ENCODE measurements around the gene CHD9NB.

CHD9NB gene

DNA sequence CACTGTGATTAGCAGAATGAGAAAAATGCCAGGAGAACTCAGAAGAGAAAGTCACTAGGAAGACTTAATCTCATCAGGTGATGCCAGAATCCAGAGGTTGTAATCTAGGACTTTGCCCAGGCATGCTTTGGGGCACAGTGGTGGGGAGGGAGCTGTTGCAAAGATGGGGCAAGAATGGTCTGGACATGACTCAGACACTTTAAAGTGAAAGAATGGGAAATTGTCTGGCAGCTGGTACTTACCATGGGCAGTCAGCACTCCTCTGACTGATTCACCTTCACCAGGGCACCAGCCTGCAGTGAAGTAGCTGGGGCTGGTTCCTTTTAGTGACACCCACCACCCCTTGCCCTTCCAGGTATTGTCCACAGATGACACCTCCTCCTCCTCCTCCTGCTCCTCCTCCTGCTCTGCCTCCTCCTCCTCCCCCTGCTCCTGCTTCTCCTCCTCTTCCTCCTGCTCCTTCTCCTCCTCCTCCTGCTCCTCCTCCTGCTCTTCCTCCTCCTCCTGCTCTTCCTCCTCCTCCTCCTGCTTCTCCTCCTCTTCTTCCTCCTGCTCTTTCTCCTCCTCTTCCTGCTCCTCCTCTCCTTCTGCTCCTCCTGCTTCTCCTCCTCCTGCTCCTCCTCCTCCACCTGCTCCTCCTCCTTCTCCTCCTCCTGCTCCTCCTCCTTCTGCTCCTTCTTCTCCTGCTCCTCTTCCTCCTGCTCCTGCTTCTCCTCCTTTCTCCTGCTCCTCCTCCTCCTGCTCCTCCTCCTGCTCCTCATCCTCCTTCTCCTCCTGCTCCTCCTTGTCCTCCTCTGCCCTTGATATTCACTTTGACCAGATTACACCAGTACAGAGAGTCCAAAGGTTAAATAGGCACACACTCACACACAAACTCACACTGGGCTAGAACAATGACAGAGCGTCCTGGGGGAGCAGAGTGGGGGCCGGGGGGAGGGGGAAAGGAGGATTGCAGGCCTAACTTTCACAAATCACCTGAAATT, at the start of gene CHD9NB:
Gene CHD9NB, minus strand, starts transcription at position 379 of the 983 bp plus-strand sequence. CDS start 8,739 bp downstream, outside the sequence.
- H3K9me3 ChIP-seq (ENCODE audit: control insufficient read depth, insufficient read depth, low read length) = no peaks in the 10 kb centered on the region
- no peaks in the 10 kb centered on the region for H3K27me3 ChIP-seq (ENCODE audit: control insufficient read depth, insufficient read depth, low read length)
- no peak within 1 kb of the TSS for H3K27ac ChIP-seq (ENCODE audit: low read length)
- no CpG with 5 or more reads among the region's 2 CpGs for WGBS (ENCODE audit: insufficient coverage, insufficient read length)
- H3K36me3 ChIP-seq (ENCODE audit: control insufficient read depth, insufficient read depth, low read length) = no peaks in the 10 kb centered on the region
- no peak within 1 kb of the TSS for H3K4me3 ChIP-seq (ENCODE audit: low read length)
- H3K4me1 ChIP-seq (ENCODE audit: control insufficient read depth, insufficient read depth, low read length) = peaks cover 1% of the 10 kb centered on the region; the same call in 1 of the 2 replicates
- DNase-seq (ENCODE audit: low read depth, low spot score) = no peak

- H3K27ac ChIP-seq (ENCODE audit: low read length) = no peak overlapping the region
These were observed 48.2 kb upstream of the CHD9NB start for GRCh38 chr16:53100889-53101288.

GRCh38 chr16:53100131-53100748, 47.5 kb upstream of the CHD9NB start:
- WGBS (ENCODE audit: insufficient coverage, insufficient read length) = no CpG with 5 or more reads among the region's 9 CpGs
- Histone ChIP-seq H3K4me3 (ENCODE audit: low read length) (no peak overlapping the region; the same call in 1 of the 2 replicates), H3K4me1 (ENCODE audit: control insufficient read depth, insufficient read depth, low read length) (peaks cover 5% of the 10 kb centered on the region; the same call in 1 of the 2 replicates), H3K27me3 (ENCODE audit: control insufficient read depth, insufficient read depth, low read length) (no peaks in the 10 kb centered on the region), H3K9me3 (ENCODE audit: control insufficient read depth, insufficient read depth, low read length) (no peaks in the 10 kb centered on the region), H3K27ac (ENCODE audit: low read length) (no peak overlapping the region), H3K36me3 (ENCODE audit: control insufficient read depth, insufficient read depth, low read length) (no peaks in the 10 kb centered on the region)
- DNase-seq (ENCODE audit: low read depth, low spot score) = no peak

More at GRCh38 chr16:53100889-53101288, 48.2 kb upstream of the CHD9NB start:
- WGBS (ENCODE audit: insufficient coverage, insufficient read length) = no CpG with 5 or more reads among the region's 1 CpG
- H3K4me1 ChIP-seq (ENCODE audit: control insufficient read depth, insufficient read depth, low read length) = peaks cover 5% of the 10 kb centered on the region; the same call in 1 of the 2 replicates
- no peak for DNase-seq (ENCODE audit: low read depth, low spot score)
- no peaks in the 10 kb centered on the region for H3K27me3 ChIP-seq (ENCODE audit: control insufficient read depth, insufficient read depth, low read length)
- H3K4me3 ChIP-seq (ENCODE audit: low read length) = no peak overlapping the region
- H3K36me3 ChIP-seq (ENCODE audit: control insufficient read depth, insufficient read depth, low read length) = no peaks in the 10 kb centered on the region
- H3K9me3 ChIP-seq (ENCODE audit: control insufficient read depth, insufficient read depth, low read length) = no peaks in the 10 kb centered on the region

DNA sequence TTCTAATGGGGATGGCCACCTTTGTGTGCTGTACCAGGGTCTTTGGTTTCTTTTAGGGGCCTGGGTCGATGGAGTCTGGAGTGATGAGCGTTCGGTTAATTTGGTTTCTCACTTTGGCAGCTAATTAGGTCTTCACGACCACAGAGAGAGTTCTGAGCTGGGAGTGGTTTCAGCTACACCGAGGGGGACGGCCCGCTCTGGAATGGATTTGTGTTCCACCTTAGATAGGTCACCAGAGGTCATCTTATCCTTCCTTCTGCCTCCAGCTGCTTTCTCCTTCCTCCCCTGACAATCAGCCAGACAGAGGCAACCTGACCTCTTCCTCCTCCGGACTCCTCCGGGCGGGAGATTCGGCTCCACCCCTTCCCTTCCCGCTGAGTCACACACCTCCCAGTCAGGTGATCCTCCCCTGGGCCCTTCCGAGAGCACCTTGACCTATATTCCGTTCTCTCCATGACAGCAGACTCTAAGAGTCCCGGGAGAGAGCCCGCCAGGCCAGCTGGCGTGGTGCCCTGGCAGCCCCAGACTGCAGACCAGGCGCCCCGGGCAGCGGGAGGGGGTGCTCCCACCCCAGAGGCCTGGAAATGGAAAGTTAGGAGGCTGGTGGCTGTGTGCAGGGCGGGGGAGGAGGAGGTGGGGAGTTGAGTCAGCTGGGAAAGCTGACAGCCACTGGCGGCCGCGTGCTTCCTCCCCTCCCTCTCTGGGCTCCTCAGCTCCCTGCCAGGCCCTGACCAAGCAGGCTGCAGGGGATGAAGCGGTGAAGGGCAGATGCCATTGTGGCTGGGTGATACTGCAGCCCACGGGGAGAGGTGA, 46.8 kb upstream of the CHD9NB start:
- no peaks in the 10 kb centered on the region for H3K27me3 ChIP-seq (ENCODE audit: control insufficient read depth, insufficient read depth, low read length)
- peak overlapping the region; percentile 50 for H3K27ac ChIP-seq (ENCODE audit: low read length)
- H3K4me1 ChIP-seq (ENCODE audit: control insufficient read depth, insufficient read depth, low read length) = peaks cover 5% of the 10 kb centered on the region; the same call in 1 of the 2 replicates
- H3K36me3 ChIP-seq (ENCODE audit: control insufficient read depth, insufficient read depth, low read length) = no peaks in the 10 kb centered on the region
- no peaks in the 10 kb centered on the region for H3K9me3 ChIP-seq (ENCODE audit: control insufficient read depth, insufficient read depth, low read length)
- no CpG with 5 or more reads among the region's 26 CpGs for WGBS (ENCODE audit: insufficient coverage, insufficient read length)
- peak overlapping the region; percentile 27; the same call in 1 of the 2 replicates for H3K4me3 ChIP-seq (ENCODE audit: low read length)
- peak; percentile 88 for DNase-seq (ENCODE audit: low read depth, low spot score)

- peaks cover 5% of the 10 kb centered on the region; the same call in 1 of the 2 replicates for H3K4me1 ChIP-seq (ENCODE audit: control insufficient read depth, insufficient read depth, low read length)
- H3K4me3 ChIP-seq (ENCODE audit: low read length) = no peak overlapping the region
- H3K27ac ChIP-seq (ENCODE audit: low read length) = peak overlapping the region; percentile 50
- no CpG with 5 or more reads among the region's 16 CpGs for WGBS (ENCODE audit: insufficient coverage, insufficient read length)
- no peak for DNase-seq (ENCODE audit: low read depth, low spot score)
- H3K27me3 ChIP-seq (ENCODE audit: control insufficient read depth, insufficient read depth, low read length) = no peaks in the 10 kb centered on the region
- no peaks in the 10 kb centered on the region for H3K9me3 ChIP-seq (ENCODE audit: control insufficient read depth, insufficient read depth, low read length)
- no peaks in the 10 kb centered on the region for H3K36me3 ChIP-seq (ENCODE audit: control insufficient read depth, insufficient read depth, low read length)
These were observed 46.0 kb upstream of the CHD9NB start for GRCh38 chr16:53098526-53099317.

DNA sequence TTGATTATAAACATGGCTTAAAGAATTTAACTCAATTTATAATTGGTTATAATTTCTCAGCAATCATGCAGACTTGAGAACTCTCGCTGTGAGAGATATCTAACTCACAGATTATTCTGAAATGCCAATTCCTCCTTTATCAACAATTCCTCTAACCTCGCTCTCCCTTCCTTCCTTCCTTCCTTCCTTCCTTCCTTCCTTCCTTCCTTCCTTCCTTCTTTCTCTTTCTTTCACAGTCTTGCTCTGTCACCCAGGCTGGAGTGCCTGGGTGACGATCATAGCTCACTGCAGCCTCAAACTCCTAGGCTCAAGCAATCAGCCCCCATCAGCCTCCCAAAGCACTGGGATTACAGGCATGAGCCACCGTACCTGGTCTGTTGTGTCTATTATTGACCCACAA, 44.5 kb upstream of the CHD9NB start:
- no peak overlapping the region for H3K27ac ChIP-seq (ENCODE audit: low read length)
- no peaks in the 10 kb centered on the region for H3K27me3 ChIP-seq (ENCODE audit: control insufficient read depth, insufficient read depth, low read length)
- no peaks in the 10 kb centered on the region for H3K36me3 ChIP-seq (ENCODE audit: control insufficient read depth, insufficient read depth, low read length)
- peaks cover 5% of the 10 kb centered on the region; the same call in 1 of the 2 replicates for H3K4me1 ChIP-seq (ENCODE audit: control insufficient read depth, insufficient read depth, low read length)
- H3K9me3 ChIP-seq (ENCODE audit: control insufficient read depth, insufficient read depth, low read length) = no peaks in the 10 kb centered on the region
- 100% methylated on average over 1 of the region's 4 CpGs for WGBS (ENCODE audit: insufficient coverage, insufficient read length)
- H3K4me3 ChIP-seq (ENCODE audit: low read length) = no peak overlapping the region
- no peak for DNase-seq (ENCODE audit: low read depth, low spot score)

GRCh38 chr16:53094013-53094630, 41.4 kb upstream of the CHD9NB start:
- Histone ChIP-seq H3K4me1 (ENCODE audit: control insufficient read depth, insufficient read depth, low read length) (peaks cover 12% of the 10 kb centered on the region), H3K9me3 (ENCODE audit: control insufficient read depth, insufficient read depth, low read length) (no peaks in the 10 kb centered on the region), H3K36me3 (ENCODE audit: control insufficient read depth, insufficient read depth, low read length) (no peaks in the 10 kb centered on the region), H3K27ac (ENCODE audit: low read length) (no peak overlapping the region), H3K4me3 (ENCODE audit: low read length) (no peak overlapping the region), H3K27me3 (ENCODE audit: control insufficient read depth, insufficient read depth, low read length) (no peaks in the 10 kb centered on the region)
- no CpG with 5 or more reads among the region's 10 CpGs for WGBS (ENCODE audit: insufficient coverage, insufficient read length)
- DNase-seq (ENCODE audit: low read depth, low spot score) = no peak

- no peak for DNase-seq (ENCODE audit: low read depth, low spot score)
- Histone ChIP-seq H3K36me3 (ENCODE audit: control insufficient read depth, insufficient read depth, low read length) (no peaks in the 10 kb centered on the region), H3K4me1 (ENCODE audit: control insufficient read depth, insufficient read depth, low read length) (peaks cover 8% of the 10 kb centered on the region)
These were observed 40.6 kb upstream of the CHD9NB start for GRCh38 chr16:53093162-53093744.

GRCh38 chr16:53092284-53092683, 39.6 kb upstream of the CHD9NB start:
- no peaks in the 10 kb centered on the region for H3K27me3 ChIP-seq (ENCODE audit: control insufficient read depth, insufficient read depth, low read length)
- no peak overlapping the region for H3K27ac ChIP-seq (ENCODE audit: low read length)
- H3K4me1 ChIP-seq (ENCODE audit: control insufficient read depth, insufficient read depth, low read length) = peaks cover 8% of the 10 kb centered on the region
- no peaks in the 10 kb centered on the region for H3K36me3 ChIP-seq (ENCODE audit: control insufficient read depth, insufficient read depth, low read length)
- H3K9me3 ChIP-seq (ENCODE audit: control insufficient read depth, insufficient read depth, low read length) = no peaks in the 10 kb centered on the region
- DNase-seq (ENCODE audit: low read depth, low spot score) = no peak
- H3K4me3 ChIP-seq (ENCODE audit: low read length) = no peak overlapping the region
- WGBS (ENCODE audit: insufficient coverage, insufficient read length) = no CpG with 5 or more reads among the region's 2 CpGs

More at GRCh38 chr16:53093162-53093744, 40.6 kb upstream of the CHD9NB start:
- Histone ChIP-seq H3K27me3 (ENCODE audit: control insufficient read depth, insufficient read depth, low read length) (no peaks in the 10 kb centered on the region), H3K9me3 (ENCODE audit: control insufficient read depth, insufficient read depth, low read length) (no peaks in the 10 kb centered on the region), H3K4me3 (ENCODE audit: low read length) (no peak overlapping the region), H3K27ac (ENCODE audit: low read length) (no peak overlapping the region)
- no CpG with 5 or more reads among the region's 5 CpGs for WGBS (ENCODE audit: insufficient coverage, insufficient read length)

All from iPS DF 6.9 (cell line).